Panc1 (cell line): ENCODE results near the gene CHST4.

Experiments used
- POLR2AphosphoS5 ChIP-seq: IDR thresholded peaks from 2 replicates; pipeline ENCODE4 v1.6.1; 2012; ENCODE audit warnings: mild to moderate bottlenecking, low read depth, low read length, moderate library complexity
- TF ChIP-seq, protein P1 (sequence below): fragments of 450-650 bp; IDR thresholded peaks from 2 replicates; pipeline ENCODE4 v1.5.1; 2017; ENCODE audit warnings: mild to moderate bottlenecking

DNA sequence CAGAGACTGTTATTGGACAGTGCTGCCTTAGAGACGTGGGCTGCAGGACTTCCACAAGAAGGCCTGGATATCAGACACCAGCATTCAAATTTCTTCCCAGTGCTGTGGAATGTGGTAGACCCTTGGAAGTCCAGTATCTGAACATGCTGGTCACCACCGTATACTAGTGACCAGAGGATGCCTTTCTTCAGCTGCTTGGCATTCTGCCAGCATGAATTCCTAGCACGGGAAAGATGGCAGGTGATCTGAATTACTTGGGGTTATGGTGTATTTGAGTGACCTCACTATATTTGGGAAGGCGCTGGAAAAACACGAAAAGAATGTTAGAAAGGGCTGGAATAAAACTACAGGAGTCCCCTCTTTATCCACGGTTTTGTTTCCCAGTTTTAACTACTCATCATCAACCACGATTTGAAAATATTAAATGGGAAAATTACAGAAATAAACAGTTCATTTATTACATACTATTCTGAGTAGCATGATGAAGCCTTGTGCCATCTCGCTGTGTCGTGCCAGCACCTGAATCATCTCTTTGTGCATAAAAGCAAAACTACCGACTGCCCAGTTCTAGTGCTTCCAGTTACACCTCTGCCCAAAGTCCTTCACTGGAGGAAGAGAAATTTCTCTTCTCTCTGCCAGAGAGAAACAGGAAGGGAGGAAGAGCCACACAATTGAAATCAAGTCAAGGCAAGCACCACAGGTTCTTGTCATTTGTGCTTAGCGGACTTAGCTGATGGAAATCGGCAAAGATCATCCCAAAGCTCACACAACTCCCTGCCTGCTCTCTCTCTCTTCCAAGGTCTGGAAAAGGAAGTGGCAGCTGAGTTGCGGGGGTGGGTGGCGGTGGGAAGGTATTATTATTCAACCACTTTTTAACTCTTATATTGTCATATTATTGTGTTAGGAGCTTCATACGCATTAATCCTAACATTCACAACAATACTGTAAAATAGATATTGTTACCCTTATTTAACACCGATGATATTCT, 1.4 kb upstream of the CHST4 start:
- TF ChIP-seq, protein P1, sequence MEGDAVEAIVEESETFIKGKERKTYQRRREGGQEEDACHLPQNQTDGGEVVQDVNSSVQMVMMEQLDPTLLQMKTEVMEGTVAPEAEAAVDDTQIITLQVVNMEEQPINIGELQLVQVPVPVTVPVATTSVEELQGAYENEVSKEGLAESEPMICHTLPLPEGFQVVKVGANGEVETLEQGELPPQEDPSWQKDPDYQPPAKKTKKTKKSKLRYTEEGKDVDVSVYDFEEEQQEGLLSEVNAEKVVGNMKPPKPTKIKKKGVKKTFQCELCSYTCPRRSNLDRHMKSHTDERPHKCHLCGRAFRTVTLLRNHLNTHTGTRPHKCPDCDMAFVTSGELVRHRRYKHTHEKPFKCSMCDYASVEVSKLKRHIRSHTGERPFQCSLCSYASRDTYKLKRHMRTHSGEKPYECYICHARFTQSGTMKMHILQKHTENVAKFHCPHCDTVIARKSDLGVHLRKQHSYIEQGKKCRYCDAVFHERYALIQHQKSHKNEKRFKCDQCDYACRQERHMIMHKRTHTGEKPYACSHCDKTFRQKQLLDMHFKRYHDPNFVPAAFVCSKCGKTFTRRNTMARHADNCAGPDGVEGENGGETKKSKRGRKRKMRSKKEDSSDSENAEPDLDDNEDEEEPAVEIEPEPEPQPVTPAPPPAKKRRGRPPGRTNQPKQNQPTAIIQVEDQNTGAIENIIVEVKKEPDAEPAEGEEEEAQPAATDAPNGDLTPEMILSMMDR: no peak
- no peak for TF ChIP-seq POLR2AphosphoS5
